Tongue (tissue), 2 donors: Measurements from ENCODE around the gene TAF11L4. TPM values are rescaled to one million over a fixed set of nuclear protein-coding genes. Genes with fewer than 3 reads are reported as not detected.
"Not testable (repeated sequence)": the region's sequence is repeated elsewhere in the genome, so short reads cannot be mapped to it uniquely, and the experiment has no call there.

Experiments
- DNase-seq: peaks from one replicate; pipeline ENCODE4 v3.0.0-alpha.2; 2015
- total RNA-seq: library from RNA; depleted of rRNA; stranded (reverse); fragments of >200 nt; gene quantifications from one replicate; pipeline ENCODE4 v1.2.3, GENCODE V29; 2014

The TAF11L4 gene
- total RNA-seq, result not detected

- DNase-seq, result not testable (repeated sequence)
Observed at GRCh38 chr5:17521501-17521900, at the start of gene TAF11L4. Gene TAF11L4, plus strand, starts transcription at chr5:17521801.

DNA sequence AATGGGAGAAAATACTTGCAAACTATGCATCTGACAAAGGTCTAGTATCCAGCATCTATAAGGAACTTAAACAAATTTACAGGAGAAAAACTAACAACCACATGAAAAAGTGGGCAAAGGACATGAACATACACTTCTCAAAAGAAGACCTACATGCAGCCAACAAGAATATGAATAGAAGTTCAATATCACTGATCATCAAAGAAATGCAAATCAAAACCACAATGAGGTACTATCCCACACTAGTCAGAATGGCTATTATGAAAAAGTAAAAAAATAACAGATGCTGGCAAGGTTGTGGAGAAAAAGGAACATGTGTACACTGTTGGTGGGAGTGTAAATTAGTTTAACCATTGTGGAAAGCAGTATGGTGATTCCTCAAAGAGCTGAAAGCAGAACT, 46.5 kb upstream of the TAF11L4 start:
- DNase-seq, result not testable (repeated sequence)

DNA sequence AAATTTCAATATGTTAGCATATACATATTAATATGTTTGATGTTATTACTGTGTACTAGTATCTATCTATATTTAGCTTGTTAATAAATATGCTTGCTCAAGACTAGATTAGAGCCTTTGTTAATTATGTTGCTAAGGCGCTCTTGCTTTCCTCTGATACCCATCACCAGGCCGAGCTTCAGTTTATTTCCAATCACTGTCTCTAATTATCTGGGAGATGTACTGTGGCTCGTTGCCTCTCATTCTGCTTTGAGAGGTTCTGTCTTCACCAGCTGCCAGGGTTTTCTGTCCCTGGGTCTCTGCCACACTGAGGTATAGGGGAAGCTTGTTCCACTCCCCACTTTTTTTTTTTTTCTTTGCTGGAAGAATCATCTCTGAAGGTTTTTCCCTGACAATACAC, 44.6 kb upstream of the TAF11L4 start:
- DNase-seq, result no peak

- DNase-seq, result no peak
Observed at GRCh38 chr5:17477573-17478265, 43.9 kb upstream of the TAF11L4 start.

DNA sequence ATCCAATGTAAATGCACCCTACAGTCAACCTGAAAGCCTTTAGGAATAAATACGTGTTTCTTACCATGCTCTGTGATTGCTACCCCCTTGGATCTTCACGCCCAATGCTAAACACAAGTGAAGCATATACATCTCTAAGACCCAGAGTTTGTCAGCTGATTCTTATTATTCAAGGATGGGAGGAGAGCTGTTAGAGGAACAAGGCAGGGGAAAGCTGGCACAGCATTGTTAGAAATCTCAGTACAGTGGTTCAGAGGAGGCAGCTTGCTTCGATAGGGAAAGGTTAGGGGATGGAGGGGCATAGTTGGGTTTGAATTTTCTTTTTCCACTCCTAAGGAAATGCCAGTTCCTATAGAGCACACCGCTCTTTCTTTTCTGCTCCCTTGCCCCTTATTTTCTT, 40.2 kb upstream of the TAF11L4 start:
- DNase-seq, result no peak

DNA sequence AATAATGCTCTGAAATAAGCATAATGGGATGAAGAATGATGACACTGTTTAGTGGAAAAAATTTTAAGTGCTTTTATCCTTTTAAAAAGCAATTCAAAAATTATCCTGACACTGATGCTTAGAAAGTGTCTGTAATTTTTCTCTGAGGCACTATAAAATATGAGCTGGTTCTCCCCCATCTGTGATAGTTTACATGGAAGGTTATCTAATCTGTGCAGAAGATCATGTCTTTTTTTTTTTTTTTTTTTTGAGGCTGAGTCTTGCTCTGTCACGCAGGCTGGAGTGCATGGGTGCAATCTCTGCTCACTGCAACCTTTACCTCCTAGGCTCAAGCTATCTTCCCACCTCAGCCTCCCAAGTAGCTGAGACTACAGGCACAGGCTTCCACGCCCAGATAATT, 38.8 kb upstream of the TAF11L4 start:
- no peak for DNase-seq

- DNase-seq, result not testable (repeated sequence)
Observed at GRCh38 chr5:17486464-17487173, 35.0 kb upstream of the TAF11L4 start.

DNA sequence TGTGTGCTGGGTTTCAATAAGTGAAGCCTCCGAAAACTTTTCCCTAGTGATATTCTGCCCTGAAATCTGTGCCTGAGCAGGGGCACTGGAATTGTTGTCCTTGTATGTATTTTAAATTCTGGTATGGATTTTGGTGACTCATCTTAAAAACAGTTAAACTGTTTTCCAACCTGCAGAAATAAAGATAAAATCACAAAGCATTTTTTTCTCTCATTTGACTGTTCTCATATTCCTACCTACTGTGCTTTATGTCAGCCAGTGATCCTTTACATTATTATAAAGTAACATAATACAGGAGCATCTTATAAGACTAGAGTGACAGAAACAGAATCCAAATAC, 34.5 kb upstream of the TAF11L4 start:
- DNase-seq, result no peak

- DNase-seq, result not testable (repeated sequence)
Observed at GRCh38 chr5:17491257-17491656, 30.3 kb upstream of the TAF11L4 start.

GRCh38 chr5:17492770-17493169, 28.8 kb upstream of the TAF11L4 start:
- no peak for DNase-seq

GRCh38 chr5:17497446-17497845, 24.2 kb upstream of the TAF11L4 start:
- DNase-seq, result no peak

GRCh38 chr5:17497931-17498330, 23.7 kb upstream of the TAF11L4 start, which contains the start of gene TAF11L2:
Gene TAF11L2, plus strand, starts transcription at chr5:17498231.
- DNase-seq, result not testable (repeated sequence)

DNA sequence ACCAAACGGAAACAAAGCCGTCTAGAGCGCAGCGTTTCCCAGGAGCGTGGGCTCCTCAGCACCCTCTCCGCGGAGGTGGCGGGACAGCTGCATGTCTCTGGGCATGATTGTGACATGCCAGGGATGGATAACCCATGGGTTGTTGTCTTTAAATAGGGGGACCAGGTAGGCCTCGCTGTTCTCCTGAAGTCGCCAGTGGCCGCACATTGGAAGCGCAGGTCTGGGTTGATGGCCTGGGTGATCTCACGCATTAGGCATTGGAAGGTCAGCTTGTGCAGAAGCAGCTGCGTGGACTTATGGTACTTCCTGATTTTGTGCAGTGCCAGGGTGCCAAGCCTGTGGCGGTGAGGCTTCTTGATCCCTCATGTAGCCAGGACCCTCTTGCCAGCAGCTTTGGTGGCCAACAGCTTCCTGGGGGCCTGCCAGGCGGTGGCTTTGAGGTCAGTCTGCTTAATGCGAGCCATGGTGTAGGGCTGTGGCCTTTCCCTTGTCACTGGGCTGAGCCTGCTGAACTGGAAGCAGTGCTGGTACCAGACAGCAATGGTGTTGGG, 9.8 kb upstream of the TAF11L4 start:
- no peak for DNase-seq

DNA sequence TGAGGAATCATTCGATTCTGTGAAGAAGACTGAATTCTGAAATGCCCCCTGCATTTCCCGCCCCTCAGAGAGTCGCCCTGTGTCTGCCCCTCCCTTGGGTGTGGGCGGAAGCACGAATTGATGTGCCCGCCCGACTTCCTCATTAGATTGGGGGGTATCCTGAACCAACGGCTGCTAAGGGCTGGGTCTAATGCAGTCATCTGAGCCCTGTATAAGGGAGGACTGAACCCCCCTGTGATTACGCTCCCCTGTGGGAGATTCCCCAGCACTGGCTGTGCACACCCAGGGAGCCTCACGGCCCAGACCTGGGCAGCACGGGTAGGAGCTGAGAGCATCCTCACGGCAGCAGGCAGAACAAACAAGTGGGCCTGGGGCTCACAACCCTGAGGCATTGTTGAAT, 4.1 kb upstream of the TAF11L4 start:
- DNase-seq, result not testable (repeated sequence)

DNA sequence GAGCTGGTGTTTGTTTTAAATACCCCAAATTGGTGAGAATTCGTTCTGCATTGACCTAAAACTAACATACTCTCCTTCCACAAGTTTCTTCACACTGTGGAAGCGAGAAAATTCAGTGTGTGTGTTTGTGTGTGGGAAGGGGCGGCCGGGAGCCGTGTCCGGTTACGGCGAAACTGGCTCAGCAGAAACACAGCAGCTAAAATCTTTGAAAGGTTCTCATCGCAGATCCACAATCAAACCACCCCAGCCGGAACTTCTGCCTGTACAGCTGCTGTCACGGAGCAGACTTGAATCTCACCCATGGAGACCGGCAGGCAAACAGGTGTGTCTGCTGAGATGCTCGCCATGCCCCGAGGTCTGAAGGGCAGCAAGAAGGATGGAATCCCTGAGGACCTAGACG, 3.5 kb upstream of the TAF11L4 start, which contains the start of gene TAF11L3:
Gene TAF11L3 (plus strand): TSS at position 301 of the 400 bp plus-strand sequence.
- DNase-seq, result not testable (repeated sequence)

- DNase-seq, result not testable (repeated sequence)
Observed at GRCh38 chr5:17519508-17519907, 2.1 kb upstream of the TAF11L4 start.

DNA sequence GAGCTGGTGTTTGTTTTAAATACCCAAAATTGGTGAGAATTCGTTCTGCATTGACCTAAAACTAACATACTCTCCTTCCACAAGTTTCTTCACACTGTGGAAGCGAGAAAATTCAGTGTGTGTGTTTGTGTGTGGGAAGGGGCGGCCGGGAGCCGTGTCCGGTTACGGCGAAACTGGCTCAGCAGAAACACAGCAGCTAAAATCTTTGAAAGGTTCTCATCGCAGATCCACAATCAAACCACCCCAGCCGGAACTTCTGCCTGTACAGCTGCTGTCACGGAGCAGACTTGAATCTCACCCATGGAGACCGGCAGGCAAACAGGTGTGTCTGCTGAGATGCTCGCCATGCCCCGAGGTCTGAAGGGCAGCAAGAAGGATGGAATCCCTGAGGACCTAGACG, 3.3 kb downstream of the TAF11L4 start, which contains the start of gene TAF11L5:
Gene TAF11L5 (plus strand): TSS at position 301 of the 400 bp plus-strand sequence.
- DNase-seq, result not testable (repeated sequence)

DNA sequence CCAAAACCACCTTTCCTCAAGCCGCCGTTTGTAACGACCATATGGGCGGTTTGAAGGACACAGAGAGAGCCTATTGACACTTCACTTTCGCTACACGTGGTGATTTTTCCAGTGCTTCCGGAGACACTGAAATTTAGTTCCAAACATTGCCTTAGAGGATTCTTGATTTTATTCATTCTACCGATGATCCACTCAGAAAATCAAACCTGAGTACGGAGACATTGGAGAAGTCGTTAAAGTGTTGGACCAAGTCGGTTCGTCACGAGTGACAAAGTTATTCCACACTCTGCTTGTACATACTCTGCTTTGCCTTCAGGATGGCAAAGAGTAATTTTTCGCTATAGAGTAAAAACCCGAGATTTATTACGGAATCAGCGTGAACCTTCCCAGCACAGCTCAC, 4.9 kb downstream of the TAF11L4 start:
- not testable (repeated sequence) for DNase-seq

DNA sequence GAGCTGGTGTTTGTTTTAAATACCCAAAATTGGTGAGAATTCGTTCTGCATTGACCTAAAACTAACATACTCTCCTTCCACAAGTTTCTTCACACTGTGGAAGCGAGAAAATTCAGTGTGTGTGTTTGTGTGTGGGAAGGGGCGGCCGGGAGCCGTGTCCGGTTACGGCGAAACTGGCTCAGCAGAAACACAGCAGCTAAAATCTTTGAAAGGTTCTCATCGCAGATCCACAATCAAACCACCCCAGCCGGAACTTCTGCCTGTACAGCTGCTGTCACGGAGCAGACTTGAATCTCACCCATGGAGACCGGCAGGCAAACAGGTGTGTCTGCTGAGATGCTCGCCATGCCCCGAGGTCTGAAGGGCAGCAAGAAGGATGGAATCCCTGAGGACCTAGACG, 6.8 kb downstream of the TAF11L4 start, which contains the start of gene TAF11L6:
Gene TAF11L6 (plus strand): TSS at position 301 of the 400 bp plus-strand sequence.
- not testable (repeated sequence) for DNase-seq
